Pons (tissue), 1 donor: ENCODE results near the gene DRC3.
A peak's percentile ranks its signal among the peaks of the same experiment; 100 is the strongest.

Source experiments
- DNase-seq: peaks from one replicate; pipeline ENCODE4 v3.0.0-alpha.2; 2016; ENCODE audit warnings: low spot score

DRC3 gene

DNA sequence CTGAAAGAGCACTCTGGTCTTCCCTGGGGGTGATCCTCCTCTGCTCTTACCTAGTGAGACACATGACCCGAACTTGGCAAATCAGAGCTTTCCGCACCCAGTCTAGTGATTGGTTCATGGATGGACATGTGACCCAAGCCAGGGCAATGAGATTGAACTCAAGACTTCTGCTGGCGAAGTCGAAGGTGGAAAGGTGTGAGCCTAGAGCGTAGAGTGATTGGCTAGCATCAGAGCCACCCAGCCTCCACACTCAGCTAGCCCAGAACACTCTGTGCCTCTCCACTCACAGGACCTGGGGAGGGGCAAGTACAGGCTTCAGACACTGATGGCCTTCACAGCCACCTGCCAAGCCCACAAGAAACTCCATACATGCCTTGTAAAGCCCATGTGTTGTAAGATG is 48.7 kb downstream of the DRC3 start:
- no peak for DNase-seq

DNA sequence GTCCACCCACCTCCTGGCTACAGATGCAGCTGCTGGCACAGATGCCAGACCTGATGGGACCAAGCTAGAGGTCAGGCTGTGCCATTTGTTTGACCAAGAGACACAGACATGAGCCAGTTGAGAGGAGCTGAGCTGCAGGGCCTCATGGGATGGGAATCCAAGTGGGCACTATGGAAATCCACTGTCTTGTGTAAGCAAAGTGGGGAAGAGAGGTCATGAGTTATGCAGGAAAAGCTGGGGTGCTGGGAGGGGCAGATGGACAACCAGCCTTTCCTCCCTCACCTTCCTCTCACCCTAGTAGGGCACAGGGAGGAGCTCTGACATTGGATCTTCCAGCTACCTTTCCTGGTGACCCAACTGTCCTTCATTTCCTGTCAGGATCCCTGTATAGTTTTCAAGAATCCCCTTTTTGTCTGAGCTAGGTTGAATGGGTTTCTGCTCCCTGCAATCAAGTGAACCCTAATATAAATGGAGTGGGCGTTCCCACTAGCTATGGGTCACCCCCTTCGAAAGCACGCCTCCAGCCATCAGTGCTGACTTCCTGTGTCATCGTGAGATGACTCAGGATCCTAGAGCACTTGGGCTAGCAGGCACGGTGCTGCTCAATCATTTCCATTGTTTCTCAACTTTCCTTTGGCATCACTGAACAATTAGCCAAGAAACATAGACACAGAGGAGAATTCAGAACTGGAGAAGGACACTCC is 52.7 kb downstream of the DRC3 start:
- peak; percentile 73 for DNase-seq

DNA sequence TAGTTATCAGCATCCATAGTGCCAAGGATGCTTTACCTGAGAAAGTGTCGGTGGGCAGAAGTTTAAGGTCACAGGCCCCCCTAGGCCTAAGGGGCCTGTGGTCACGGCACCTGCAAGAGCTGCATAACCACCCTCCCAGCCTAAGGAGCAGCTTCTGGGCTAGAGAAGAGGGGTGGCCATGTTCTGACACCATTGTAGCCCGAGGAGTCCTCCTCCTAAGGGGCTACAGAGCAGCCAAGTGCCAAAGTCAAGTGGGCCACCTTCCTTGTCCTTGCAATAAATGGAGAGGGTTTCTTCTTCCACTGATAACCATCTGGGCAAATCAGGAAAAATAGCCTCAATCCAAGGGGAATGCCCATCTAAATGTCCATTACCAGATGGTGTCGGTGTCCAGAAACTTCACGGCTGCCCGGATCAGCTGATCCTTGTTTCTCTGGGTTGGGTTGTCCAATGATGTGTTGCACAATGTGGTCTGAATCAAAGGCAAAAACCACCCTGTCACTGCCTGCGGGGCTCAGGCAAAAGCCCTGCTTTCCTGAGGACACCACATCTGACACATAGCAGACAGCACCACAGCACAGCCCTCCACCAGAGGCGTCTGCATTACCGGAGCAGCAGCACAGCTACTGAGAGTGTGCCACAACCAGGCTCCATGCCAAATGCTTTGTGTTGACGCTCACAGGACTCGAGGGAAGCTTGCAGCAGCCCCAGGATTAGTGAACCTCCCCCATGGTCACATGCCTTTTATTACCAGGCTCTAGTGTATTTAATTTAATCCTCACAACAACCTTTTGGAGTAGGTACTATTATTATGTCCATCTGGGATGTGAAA is 53.5 kb downstream of the DRC3 start:
- DNase-seq: peak; percentile 73

DNA sequence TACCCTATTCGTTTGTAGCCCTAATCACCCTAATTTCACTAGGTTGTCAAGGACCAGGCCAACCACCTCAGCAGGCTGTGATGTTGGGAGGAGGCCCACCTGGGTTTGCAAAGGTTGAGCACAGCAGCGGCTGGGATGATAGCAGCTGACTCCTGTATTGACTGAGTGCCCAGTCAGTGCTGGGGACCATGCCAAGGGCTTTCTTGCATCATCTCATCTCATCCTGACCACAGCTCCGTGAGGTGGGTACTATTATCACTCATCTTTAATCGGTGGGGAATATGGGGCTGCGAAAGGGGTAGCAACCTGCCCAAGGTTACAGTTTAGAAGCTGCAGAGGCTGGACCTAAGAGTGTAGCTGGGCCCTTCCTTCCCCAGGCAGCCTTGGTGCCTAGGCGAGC is 54.6 kb downstream of the DRC3 start:
- no peak for DNase-seq

DNA sequence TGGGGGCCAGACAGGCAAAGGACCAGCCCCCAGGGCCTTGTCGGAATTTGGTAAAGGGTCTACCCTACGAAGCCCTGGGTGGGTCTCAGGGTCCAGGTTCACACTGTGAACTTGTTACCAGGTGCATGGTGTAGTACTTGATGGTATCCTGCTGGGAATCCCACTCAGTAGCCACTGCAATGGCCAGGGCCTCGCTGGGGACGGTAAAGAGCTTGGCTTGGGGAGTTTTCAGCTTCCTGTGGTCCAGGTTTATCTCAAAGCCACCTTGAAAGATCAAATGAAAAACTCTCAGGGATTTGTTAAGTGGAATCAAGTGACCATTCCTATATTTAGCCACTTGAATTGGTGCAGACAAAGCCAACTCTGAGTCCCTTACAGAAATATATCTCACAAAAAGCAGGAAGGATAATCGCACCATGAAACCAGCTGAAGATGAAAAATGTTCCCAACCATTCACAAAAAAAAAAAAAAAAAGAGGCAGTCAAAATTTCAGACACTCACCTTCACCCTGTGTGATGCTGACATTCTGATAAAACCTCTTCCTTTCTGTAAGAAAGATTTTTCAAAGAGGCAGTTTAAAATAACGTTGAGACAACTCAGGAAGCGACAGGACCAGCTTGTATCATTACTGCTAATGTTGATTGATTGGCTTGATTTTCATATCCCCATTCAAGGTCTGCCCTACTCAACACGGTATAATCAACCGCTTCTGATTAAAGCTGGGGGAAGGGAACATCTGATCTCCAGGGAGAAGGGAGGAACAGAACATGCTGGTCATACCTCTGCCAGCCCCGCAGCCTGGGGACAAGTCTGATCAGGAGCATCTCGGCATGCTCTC is 55.7 kb downstream of the DRC3 start:
- DNase-seq: no peak

DNA sequence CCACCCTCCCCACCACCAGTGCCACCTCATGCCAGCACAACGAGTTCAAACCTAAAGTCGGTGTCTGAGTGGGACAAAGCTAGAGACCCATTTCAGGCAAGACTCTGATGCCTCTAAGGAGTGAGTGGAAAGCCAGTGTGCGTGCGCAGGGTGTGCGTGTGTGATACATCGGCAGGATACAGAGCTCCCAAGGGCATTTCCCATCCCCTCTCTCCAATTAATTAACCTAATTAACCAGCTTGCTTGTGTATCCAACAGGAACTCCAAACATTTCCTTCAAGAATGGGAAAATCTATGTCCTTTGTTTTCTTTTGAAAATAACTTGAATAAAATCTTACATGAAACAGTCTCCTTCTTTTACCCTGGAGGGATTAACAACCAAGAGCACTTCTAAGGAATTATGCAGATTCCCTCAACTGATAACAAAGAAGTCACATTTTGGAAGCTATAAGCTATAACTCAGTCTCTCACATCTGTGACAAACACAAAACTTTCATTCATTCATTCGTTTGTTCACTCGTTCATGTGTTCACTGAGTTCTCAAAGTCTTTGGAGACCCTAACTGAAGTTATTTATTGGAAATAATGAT is 56.4 kb downstream of the DRC3 start:
- no peak for DNase-seq

DNA sequence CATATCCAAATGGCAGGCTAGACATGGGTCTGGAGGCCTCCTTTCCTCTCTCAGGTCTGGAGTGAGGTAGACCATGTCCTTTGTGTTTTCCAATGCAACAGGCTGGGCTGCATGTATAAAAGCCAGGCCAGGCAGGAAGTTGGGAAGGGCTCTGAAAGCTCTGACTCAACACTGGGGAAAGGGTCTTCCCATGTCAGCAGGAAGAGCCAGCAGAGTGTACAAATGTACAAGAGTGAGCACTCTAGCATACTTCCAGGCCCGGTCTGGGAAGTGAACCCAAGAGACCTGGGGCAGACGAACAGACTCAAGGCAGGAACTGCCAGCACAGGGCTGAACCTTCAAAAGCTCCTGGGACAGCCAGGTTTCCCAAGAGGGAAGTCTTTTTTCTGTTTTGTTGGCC is 59.3 kb downstream of the DRC3 start:
- no peak for DNase-seq

DNA sequence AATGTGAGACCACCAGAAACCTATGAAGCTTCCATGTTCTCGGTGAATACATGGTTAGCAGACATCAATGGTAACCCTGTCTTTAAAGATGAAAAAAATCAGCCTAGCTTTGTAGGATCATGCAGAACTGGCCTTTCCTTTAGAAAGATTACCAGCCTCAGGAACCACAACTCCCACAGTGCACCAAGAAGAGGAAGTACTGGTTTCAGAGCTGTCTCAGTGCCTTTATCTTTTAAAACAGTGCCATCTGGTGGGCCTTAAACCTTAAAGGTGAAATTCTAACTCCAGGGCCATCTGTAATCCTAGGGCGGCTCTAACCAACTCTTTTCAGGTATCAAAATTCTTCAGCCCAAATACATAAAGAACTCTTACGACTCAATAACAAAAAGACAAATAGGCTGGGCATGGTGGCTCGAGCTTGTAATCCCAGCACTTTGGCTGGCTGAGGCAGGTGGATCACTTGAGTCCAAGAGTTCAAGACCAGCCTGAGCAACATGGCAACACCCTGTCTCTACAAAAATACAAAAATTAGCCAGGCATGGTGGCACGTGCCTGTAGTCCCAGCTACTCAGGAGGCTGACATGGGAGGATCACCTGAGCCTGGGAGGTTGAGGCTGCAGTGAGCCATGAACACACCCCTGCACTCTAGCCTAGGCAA is 60.9 kb downstream of the DRC3 start:
- DNase-seq: peak; percentile 92

DNA sequence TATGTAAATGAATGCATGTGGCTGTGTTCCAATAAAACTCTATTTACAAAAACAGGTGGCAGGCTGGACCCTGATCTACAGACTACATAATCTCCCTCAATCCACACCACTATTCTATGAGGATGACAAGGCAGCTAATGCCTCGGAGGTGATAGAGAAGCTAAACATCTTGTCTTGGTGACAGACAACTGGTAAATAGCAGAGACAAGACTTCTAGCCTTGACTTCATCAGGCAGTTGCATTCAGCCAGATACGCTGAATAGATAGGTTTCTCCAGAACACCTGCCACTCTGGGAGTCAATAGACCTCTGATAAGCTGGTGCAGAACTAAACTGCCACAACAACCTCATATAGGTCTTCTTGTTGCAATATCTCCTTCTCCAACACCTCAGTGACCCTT is 63.0 kb downstream of the DRC3 start:
- no peak for DNase-seq

DNA sequence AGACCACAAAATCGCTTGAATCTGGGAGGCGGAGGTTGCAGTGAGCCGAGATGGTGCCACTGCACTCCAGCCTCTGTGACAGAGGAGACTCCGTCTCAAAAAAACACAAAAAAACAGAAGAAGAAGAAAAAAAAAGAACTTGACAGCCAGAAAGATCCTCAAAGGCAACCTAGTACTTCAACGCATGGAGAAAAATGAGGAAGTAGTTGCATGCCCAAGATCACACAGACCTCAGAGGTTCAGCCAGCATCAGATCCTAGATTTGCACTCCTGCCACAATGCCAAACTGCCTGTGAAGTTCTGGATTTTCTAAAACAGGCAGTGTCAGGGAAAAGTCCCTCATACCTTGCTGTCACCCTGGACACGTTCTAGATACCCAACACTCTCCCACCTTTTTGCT is 64.8 kb downstream of the DRC3 start:
- peak; percentile 53 for DNase-seq

DNA sequence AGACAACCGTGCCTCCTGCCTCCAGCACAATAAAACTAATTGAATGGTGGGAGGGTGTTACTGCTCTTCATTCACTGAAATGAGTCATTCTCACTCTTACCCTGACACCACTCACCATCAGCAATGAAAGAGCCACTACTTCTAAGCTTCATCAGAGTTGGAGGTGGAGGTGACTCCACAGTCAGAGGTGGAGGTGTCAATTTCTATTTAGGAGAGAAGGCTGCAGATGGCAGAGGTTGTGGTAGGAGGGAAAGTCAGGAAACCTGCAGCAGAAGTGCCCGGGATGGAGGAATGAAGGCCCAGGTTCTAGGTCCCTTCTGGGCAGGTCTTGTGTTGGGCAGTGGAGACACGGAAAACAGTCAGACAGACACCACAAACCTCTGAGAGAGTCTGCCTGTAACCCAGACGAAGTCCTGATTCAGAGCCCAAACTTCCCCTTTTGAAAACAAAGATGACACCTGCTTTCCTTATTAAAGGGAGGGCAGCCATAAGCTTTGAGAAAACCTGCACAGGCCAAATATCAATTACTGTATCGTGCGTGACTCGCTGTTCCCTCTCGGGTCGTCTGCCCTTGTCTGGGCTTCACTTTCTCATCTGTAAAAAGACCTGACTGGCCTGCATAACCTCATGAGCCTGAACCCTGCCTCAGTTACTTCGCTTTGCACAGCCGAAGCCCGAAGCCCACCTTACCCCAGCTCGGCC is 65.6 kb downstream of the DRC3 start:
- no peak for DNase-seq

DNA sequence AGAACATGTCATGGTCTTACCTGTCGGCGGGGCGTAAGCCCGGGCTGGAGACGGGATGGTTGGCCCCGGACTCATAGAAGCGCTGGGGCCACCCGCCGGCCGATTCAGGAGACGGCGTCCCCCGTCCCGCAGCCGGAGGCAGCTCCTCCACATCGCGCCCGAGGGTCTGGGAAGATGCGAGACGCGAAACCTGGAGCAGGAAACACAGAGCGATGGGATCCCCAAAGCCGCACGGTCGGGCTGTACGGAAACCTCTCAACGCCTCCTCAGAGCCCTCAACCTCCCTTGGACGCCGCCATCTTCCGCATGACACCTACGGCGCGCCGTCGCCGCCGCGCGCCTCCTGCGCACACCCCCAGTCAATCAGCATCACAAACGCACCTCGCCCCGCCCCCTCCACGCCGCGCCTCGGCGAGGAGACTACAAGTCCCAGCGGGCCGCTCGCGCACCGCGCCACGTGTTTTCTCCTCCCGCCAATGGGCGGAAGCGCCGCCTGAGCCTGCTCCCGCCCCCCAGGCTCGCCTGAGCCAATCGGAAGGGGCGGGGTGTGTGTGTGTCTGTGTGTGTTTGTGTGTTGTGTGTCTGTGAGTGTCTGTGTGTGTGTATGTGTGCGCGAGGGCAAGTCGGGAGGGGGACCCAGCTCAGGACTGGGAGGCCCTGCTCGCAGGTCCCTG is 66.3 kb downstream of the DRC3 start, which contains the start of the genes ATPAF2 and GID4:
TSS of gene ATPAF2 (minus strand) at position 308 of the 674 bp plus-strand sequence. CDS start at position 153, 155 bp downstream.
TSS of gene GID4 (plus strand) at position 548 of the 674 bp plus-strand sequence. CDS start at position 605, 57 bp downstream.
- peak; percentile 99 for DNase-seq

DNA sequence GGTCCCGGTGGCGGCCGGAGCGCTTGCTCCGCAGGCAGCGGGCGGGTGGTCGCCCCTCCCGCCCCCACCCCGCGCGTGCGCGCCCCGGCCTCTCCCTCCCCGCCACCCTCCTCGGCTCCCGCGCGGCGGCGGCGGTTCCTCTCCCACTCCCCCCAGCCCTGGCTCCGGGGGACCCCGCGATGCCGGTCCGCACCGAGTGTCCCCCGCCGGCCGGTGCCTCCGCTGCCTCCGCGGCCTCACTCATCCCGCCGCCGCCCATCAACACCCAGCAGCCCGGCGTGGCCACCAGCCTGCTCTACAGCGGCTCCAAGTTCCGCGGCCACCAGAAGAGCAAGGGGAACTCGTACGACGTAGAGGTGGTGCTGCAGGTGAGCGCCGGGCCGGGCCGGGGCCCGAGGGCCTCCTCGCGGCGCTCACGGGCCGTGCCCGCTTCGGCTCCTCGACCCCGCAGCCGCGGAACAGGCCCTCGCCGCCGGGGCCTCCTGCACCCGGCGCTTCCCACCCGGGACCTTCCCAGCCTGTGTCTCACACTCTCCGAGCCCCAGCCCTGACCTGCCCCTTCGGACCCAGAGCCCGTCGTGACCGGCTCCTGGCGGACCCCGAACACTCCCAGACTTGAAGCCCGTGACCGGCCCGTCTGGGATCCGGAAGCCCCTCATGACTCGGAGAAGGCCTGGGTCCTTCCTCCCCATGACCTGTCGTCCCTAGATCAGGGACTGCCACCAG is 67.0 kb downstream of the DRC3 start:
- no peak for DNase-seq

DNA sequence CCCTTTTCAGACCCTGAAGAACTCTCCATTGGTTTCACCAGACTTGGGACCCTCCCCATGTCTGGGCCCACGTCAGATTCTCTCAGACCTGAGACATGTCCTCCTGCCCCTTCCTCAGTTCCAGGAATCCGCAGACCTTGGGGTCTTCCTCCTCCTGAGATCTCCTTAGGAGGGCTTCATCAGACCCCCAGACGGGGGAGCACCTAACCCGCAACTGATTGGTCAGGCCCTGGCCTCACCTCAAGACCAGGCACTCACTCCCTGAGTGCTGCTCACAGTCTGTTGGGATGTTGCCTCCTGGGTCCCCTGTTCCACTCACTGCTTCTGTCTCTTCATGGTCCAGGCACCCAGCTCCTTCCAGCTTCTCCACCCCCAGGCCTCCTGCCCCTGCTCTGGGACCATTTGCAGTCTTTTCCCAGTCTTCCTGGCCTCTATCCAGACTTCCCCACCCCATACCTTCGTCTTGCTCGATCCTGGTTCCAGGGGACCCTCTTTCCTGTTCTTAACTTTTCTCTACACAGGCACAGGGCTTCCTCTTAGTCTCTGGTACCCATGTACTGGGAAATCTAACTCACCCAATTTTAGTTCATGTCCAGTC is 67.7 kb downstream of the DRC3 start:
- DNase-seq: no peak

DNA sequence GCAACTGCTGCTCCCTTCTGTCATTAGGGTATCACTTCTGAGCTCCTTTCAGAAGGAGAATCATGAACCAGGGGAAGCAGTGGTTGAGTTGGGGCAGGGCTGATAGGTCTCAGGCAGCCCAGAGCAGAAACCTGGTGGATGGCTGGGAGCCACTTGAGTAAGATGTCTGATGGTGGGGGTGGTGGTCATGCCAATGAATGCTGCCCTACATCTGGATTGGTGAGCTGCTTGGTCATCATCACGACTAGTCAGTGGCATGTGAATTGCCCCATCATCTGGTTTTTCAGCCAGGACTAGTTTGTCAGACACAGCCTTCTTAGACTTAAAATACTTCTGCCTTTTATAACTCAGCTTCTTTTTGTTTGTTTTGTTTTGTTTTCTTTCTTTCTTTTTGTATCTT is 69.1 kb downstream of the DRC3 start:
- DNase-seq: no peak

DNA sequence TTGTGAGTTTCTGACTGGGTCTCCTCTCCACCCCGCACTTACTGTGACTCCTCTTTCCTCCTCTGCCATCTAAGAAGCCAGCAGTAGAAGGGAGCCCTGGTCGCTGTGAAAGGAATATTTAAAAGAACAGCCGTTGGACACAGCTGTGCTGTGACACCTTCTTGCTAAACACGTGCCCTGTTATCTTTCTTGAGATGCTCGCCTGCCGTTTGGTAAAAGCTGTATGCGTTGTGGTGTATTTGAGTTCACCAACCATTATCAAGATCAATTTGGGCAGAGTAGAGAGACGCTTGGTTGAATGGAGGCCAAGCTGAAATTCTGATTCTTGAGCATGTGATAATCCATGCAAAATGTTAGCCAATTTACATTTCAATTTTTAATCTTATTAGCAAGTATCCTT is 70.3 kb downstream of the DRC3 start:
- no peak for DNase-seq

DNA sequence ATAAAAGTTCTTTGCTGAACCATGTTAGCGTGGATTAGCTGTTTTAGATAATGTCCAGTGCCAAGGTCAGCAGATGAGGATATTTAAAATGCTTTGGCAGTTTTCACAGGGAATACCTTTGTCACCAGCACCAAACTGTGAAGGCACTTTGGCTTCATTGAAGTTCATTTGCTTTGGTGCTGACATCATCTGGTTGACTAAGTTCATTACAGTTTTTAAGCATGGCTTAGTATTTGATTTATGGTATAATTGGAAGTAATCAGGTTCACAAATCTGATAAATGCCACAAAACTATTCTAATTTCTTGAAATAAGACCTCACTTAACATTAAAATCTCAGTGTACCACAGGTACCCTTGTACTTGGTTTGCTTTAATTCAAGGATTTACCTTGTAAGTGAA is 70.8 kb downstream of the DRC3 start:
- peak; percentile 43 for DNase-seq

DNA sequence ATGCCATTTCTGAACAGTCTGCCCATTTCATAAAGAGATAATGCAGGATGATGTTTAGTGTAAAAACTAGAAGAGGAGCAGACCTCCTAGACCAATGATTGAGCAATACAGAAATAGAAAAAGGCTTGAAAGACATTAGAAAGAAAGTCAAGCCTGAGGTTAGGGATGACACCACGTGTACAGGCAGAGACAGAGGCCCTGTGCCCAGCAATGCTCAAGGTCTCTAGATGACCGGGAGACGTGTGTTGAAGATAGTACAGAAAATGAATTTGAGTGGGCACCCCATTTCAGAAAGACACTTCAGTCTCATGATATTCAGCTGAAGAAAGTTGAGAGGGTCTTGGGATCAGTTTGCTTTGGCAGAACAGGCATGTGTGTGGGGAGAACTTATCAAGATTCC is 71.9 kb downstream of the DRC3 start:
- no peak for DNase-seq

DNA sequence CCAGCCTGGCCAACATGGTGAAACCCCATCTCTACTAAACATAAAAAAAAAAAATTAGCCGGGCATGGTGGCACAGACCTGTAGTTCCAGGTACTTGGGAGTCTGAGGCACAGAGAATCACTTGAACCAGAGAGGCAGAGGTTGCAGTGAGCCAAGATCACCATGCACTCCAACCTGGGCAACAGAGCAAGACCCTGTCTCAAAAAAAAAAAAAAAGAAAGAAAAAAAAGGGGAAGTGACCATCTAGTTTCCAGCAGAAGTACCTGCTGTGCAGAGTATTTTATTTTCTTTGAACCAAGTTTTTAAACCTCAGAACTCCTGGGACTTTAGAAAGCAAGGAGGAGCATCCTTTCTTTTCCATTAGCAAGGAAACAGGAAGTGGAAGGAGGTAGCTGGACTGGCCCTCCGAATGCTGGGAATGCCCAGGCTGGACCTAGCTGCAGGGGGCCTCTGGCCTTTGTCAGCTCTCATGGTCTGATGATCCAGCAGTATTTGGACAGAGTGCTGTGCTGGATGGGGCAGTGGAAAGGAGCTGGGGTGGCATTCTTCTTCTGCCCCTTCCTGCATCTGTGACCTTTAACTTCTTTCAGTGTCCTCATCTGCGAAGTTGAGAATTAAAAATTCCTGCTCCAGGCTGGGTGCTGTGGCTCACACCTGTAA is 73.2 kb downstream of the DRC3 start:
- DNase-seq: no peak
